ENCODE measurements around the gene RFC2. TPM values are rescaled to one million over a fixed set of nuclear protein-coding genes. Genes with fewer than 3 reads are reported as not detected.
"Not testable (repeated sequence)": the region's sequence is repeated elsewhere in the genome, so short reads cannot be mapped to it uniquely, and the experiment has no call there.

Gene RFC2
- total RNA-seq, 2 donors from 2014 or later: 15.6 to 21.9 TPM

DNA sequence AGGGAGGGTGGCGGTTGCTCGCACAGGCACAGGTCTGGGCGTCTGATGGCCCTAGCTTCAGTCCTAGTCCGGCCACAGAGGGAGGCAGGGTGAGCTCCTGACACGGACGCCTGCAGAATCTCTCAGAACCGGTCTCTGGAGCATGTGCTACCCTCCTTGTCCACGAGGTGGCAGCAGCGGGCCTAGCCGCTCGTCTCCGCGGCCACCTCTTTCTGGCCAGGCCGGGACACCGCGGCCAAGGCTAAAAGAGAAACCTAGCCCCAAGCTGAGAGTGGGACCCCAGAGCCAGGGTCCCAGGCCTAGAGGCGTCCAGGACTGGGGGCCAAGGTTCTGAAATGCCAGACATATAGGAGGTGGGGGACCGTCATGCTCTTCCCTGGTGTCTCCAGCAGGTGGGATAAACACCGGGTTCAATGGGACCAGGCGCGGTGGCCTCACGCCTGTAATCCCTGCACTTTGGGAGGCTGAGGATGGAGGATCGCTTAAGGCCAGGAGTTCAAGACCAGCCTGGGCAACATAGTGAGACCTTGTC lies 47.5 kb downstream of the RFC2 start:
- H3K36me3 ChIP-seq: no peaks in the 10 kb centered on the region
- no peaks in the 10 kb centered on the region for H3K9me3 ChIP-seq
- 20% methylated on average over 21 of the region's 23 CpGs for WGBS
- H3K27ac ChIP-seq: no peak overlapping the region
- no peak overlapping the region for H3K4me3 ChIP-seq
- intact Hi-C loops (cut with DNase I): loop anchor here (2.0 to 10.0 kb wide), 2 partner anchors 194 to 342 kb away; partner anchors contain the start of gene TMEM270
- no peaks in the 10 kb centered on the region for H3K27me3 ChIP-seq (replicated peaks; ENCODE audit: insufficient read depth)
- TF ChIP-seq POLR2A (IDR thresholded peaks at IDR 0.05) (no peak), POLR2AphosphoS5 (IDR thresholded peaks at IDR 0.05) (peak; percentile 67)
- TF ChIP-seq, protein P1, sequence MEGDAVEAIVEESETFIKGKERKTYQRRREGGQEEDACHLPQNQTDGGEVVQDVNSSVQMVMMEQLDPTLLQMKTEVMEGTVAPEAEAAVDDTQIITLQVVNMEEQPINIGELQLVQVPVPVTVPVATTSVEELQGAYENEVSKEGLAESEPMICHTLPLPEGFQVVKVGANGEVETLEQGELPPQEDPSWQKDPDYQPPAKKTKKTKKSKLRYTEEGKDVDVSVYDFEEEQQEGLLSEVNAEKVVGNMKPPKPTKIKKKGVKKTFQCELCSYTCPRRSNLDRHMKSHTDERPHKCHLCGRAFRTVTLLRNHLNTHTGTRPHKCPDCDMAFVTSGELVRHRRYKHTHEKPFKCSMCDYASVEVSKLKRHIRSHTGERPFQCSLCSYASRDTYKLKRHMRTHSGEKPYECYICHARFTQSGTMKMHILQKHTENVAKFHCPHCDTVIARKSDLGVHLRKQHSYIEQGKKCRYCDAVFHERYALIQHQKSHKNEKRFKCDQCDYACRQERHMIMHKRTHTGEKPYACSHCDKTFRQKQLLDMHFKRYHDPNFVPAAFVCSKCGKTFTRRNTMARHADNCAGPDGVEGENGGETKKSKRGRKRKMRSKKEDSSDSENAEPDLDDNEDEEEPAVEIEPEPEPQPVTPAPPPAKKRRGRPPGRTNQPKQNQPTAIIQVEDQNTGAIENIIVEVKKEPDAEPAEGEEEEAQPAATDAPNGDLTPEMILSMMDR (IDR thresholded peaks at IDR 0.05): peak; percentile 96 to 99 (median 97)
- no peaks in the 10 kb centered on the region for H3K4me1 ChIP-seq (replicated peaks)
- DNase-seq (ENCODE audit: low spot score): peak; percentile 79

DNA sequence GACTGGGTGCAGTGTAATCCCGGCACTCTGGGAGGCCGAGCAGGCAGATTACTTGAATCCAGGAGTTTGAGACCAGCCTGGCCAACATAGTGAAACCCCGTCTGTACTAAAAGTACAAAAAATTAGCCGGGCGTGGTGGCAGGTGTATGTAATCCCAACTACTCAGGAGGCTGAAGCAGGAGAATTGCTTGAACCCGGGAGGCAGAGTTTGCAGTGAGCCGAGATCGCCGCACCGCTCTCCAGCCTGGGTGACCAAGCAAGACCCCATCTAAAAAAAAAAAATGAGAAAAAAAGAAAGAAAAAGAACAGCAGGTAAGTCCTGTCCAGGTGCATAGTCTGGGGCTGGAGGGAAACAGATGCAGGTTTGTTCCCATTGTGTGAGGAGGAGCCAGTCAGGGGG lies 48.1 kb downstream of the RFC2 start:
- H3K9me3 ChIP-seq; H3K4me3 ChIP-seq; H3K27ac ChIP-seq; DNase-seq (ENCODE audit: low spot score); H3K4me1 ChIP-seq (replicated peaks); H3K27me3 ChIP-seq (replicated peaks; ENCODE audit: insufficient read depth); H3K36me3 ChIP-seq: not testable (repeated sequence)
- 83% methylated on average over 10 of the region's 10 CpGs for WGBS
- intact Hi-C loops (cut with DNase I): loop anchor here (2.0 to 10.0 kb wide), 2 partner anchors 195 to 341 kb away; partner anchors contain the start of gene TMEM270

DNA sequence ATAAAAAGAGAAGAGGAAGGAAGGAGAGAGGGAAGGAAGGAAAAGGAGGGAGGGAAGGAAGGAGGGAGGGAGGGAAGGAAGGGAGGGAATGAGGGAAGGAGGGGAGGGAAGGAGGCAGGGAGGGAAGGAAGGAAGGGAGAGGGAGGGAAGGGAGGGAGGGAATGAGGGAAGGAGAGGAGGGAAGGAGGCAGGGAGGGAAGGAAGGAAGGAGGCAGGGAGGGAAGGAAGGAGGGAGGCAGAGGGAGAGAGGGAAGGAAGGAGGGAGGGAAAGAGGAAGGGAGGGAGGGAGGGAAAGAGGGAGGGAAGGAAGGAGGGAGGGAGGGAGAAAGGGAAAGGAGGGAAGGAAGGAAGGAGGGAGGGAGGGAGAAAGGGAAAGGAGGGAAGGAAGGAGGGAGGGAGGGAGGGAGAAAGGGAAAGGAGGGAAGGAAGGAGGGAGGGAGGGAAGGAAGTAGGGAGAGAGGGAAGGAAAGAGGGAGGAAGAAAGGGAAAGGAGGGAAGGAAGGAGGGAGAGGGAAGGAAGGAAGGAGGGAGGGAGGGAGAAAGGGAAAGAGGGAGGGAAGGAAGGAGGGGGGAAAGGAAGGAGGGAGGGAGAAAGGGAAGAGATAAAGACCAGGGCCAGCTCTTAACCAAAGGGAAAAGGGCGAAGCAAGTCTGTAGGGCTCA lies 50.1 kb downstream of the RFC2 start:
- intact Hi-C loops (cut with DNase I): loop anchor here (5.0 to 10.0 kb wide), 2 partner anchors 137 to 339 kb away; partner anchors contain the start of gene TMEM270
- no peak for DNase-seq (ENCODE audit: low spot score)

DNA sequence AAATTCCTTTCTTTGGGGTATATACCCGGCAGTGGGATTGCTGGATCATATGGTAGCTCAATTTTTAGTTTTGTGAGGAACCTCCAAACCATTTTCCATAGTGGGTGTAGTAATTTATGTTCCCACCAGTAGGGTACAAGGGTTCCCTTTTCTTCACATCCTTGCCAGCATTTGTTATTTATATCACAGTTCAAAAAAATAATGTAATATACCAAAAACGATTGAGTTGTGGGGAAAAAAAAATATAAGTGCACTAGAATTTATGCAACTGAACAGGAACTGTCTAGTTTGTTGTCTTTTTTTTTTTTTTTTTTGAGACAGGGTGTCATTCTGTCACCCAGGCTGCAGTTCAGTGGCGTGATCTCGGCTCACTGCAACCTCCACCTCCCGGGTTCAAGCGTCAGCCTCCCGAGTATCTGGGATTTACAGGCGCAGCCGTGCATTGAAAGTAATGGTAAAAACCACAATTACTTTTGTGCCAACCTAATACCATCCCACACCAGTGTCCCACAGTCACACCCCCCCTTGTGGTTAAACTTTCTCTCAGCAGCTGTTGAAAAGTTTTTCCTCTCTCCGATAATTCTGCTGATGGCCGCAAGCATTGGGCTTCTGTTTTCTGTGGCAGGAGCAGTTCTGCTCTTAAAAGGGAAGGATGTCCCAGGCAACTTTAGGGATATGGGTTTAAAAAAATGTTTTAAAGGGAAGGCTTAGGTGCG lies 51.2 kb downstream of the RFC2 start:
- intact Hi-C loops (cut with DNase I): loop anchor here (5.0 to 10.0 kb wide), 2 partner anchors 136 to 338 kb away; partner anchors contain the start of gene TMEM270
- Histone ChIP-seq H3K9me3 (no peaks in the 10 kb centered on the region), H3K27me3 (replicated peaks; ENCODE audit: insufficient read depth) (no peaks in the 10 kb centered on the region), H3K27ac (no peak overlapping the region), H3K36me3 (no peaks in the 10 kb centered on the region), H3K4me1 (replicated peaks) (peaks cover 3% of the 10 kb centered on the region), H3K4me3 (no peak overlapping the region)
- peak; percentile 38 for DNase-seq (ENCODE audit: low spot score)
- WGBS: 30% methylated on average over 12 of the region's 12 CpGs
- TF ChIP-seq, protein P1 (IDR thresholded peaks at IDR 0.05): peak in 3 of 4 experiments; percentile 44 to 59 (median 58)
- TF ChIP-seq POLR2AphosphoS5 (IDR thresholded peaks at IDR 0.05): peak; percentile 35
- TF ChIP-seq POLR2A (IDR thresholded peaks at IDR 0.05): no peak

More for the DNA sequence above, 50.1 kb downstream of the RFC2 start:
- Histone ChIP-seq H3K27me3 (replicated peaks; ENCODE audit: insufficient read depth) (no peaks in the 10 kb centered on the region), H3K27ac (no peak overlapping the region), H3K36me3 (no peaks in the 10 kb centered on the region), H3K4me3 (no peak overlapping the region), H3K4me1 (replicated peaks) (peaks cover 2% of the 10 kb centered on the region), H3K9me3 (no peaks in the 10 kb centered on the region)
- WGBS: 75% methylated on average over 1 of the region's 1 CpG
- TF ChIP-seq POLR2AphosphoS5 (IDR thresholded peaks at IDR 0.05) (no peak), POLR2A (IDR thresholded peaks at IDR 0.05) (no peak)
- TF ChIP-seq, protein P1 (IDR thresholded peaks at IDR 0.05): no peak

Measured in prostate gland (tissue), 2 donors.